22Rv1 (cell line): Measurements from ENCODE around the gene DCTN2.
"Not testable (repeated sequence)": the region's sequence is repeated elsewhere in the genome, so short reads cannot be mapped to it uniquely, and the experiment has no call there.

ENCODE experiments used
- CTCF ChIP-seq: fragments of 450-650 bp; IDR thresholded peaks from 2 replicates; pipeline ENCODE4 v1.5.1; 2017; ENCODE audit warnings: mild to moderate bottlenecking
- ZFX ChIP-seq: fragments of 450-650 bp; IDR thresholded peaks from 2 replicates; pipeline ENCODE4 v1.6.1; 2017; ENCODE audit warnings: antibody characterized with exemption, borderline replicate concordance

GRCh38 chr12:57507796-57508195 is 39.2 kb downstream of the DCTN2 start:
- not testable (repeated sequence) for TF ChIP-seq CTCF, ZFX
